ENCODE measurements around the gene MS4A18.
"Not testable (repeated sequence)": the region's sequence is repeated elsewhere in the genome, so short reads cannot be mapped to it uniquely, and the experiment has no call there.

MS4A18 gene

GRCh38 chr11:60739114-60739513, 14.6 kb downstream of the MS4A18 start:
- no peak for DNase-seq (ENCODE audit: low spot score)

GRCh38 chr11:60740573-60740972, 16.1 kb downstream of the MS4A18 start:
- DNase-seq (ENCODE audit: low spot score): no peak

- no peak for DNase-seq (ENCODE audit: low spot score)
Observed at GRCh38 chr11:60741421-60741820, 16.9 kb downstream of the MS4A18 start.

- DNase-seq (ENCODE audit: low spot score): no peak
Observed at GRCh38 chr11:60743058-60743457, 18.5 kb downstream of the MS4A18 start.

- no peak for DNase-seq (ENCODE audit: low spot score)
Observed at GRCh38 chr11:60744114-60744513, 19.6 kb downstream of the MS4A18 start.

GRCh38 chr11:60747359-60747873, 22.9 kb downstream of the MS4A18 start:
- DNase-seq (ENCODE audit: low spot score): no peak

GRCh38 chr11:60748225-60748624, 23.7 kb downstream of the MS4A18 start:
- no peak for DNase-seq (ENCODE audit: low spot score)

- no peak for DNase-seq (ENCODE audit: low spot score)
Observed at GRCh38 chr11:60748821-60749220, 24.3 kb downstream of the MS4A18 start.

GRCh38 chr11:60750911-60751310, 26.4 kb downstream of the MS4A18 start:
- no peak for DNase-seq (ENCODE audit: low spot score)

- no peak for DNase-seq (ENCODE audit: low spot score)
Observed at GRCh38 chr11:60753309-60753708, 28.8 kb downstream of the MS4A18 start.

- no peak for DNase-seq (ENCODE audit: low spot score)
Observed at GRCh38 chr11:60754887-60755286, 30.4 kb downstream of the MS4A18 start.

GRCh38 chr11:60756307-60757032, 31.9 kb downstream of the MS4A18 start, which contains the start of gene MS4A15:
Gene MS4A15 (plus strand): TSS chr11:60756867. CDS start chr11:60763734, 6,867 bp downstream.
- no peak for DNase-seq (ENCODE audit: low spot score)

GRCh38 chr11:60757231-60757800, 32.8 kb downstream of the MS4A18 start:
- no peak for DNase-seq (ENCODE audit: low spot score)

- DNase-seq (ENCODE audit: low spot score): not testable (repeated sequence)
Observed at GRCh38 chr11:60758671-60759070, 34.2 kb downstream of the MS4A18 start.

- not testable (repeated sequence) for DNase-seq (ENCODE audit: low spot score)
Observed at GRCh38 chr11:60759438-60760225, 35.1 kb downstream of the MS4A18 start.

- no peak for DNase-seq (ENCODE audit: low spot score)
Observed at GRCh38 chr11:60761436-60762190, 37.1 kb downstream of the MS4A18 start.

GRCh38 chr11:60762851-60763691, 38.6 kb downstream of the MS4A18 start:
- DNase-seq (ENCODE audit: low spot score): no peak

- DNase-seq (ENCODE audit: low spot score): no peak
Observed at GRCh38 chr11:60763692-60764369, 39.3 kb downstream of the MS4A18 start.

- no peak for DNase-seq (ENCODE audit: low spot score)
Observed at GRCh38 chr11:60764879-60765278, 40.4 kb downstream of the MS4A18 start.

GRCh38 chr11:60765355-60765754, 40.8 kb downstream of the MS4A18 start:
- no peak for DNase-seq (ENCODE audit: low spot score)
